LNCaP clone FGC (cell line): ENCODE results near the gene MYPOP.
"Not testable (repeated sequence)": the region's sequence is repeated elsewhere in the genome, so short reads cannot be mapped to it uniquely, and the experiment has no call there.

ENCODE experiments used
- DNase-seq: peaks from one replicate; pipeline ENCODE4 v3.0.0-alpha.2; 2011; ENCODE audit warnings: low read depth
- H3K4me3 ChIP-seq: 2 replicates; pipeline ENCODE4 v1.5.1; 2011; ENCODE audit warnings: mild to moderate bottlenecking, low read depth, low read length, control low read depth
- TF ChIP-seq, protein P1 (sequence below): IDR thresholded peaks from 2 replicates; pipeline ENCODE4 v1.5.1; 2012; ENCODE audit warnings: mild to moderate bottlenecking; ENCODE audit not compliant: control insufficient read depth, insufficient read depth; ENCODE audit errors: extremely low read depth

Gene MYPOP

DNA sequence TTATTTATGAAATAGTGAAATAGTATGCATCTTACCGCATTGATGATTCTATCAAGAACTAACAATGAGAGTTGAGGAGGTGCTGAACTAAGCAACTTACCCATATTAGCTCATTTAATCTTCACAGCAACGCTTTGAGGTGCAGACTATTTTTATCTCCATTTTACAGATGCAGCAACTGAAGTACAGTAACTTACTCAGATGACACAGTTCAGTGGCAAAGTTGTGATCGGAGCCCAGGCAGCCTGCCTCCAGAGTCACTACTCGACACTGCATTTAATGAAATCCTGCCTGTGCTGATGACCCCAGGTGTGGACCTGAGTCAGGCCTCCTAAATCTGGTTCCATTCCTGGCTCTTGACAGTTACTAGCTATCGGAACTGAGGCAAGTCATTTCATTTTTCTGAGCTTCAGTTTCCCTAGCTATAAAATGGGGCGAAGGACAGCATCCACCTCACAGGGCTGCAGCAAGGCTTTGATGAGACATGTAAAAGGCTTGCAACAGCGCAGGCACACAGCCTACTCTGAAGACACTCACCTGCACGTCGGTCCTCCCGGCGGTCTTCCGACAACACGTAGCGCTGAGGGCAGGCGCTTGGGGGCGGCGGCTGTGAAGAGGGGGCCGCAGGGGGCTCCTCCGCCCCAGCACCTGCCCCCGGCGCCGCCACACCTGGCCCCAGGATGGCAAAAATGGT lies 1.5 kb downstream of the MYPOP start:
- no peak overlapping the region for H3K4me3 ChIP-seq
- no peak for DNase-seq
- TF ChIP-seq, protein P1, sequence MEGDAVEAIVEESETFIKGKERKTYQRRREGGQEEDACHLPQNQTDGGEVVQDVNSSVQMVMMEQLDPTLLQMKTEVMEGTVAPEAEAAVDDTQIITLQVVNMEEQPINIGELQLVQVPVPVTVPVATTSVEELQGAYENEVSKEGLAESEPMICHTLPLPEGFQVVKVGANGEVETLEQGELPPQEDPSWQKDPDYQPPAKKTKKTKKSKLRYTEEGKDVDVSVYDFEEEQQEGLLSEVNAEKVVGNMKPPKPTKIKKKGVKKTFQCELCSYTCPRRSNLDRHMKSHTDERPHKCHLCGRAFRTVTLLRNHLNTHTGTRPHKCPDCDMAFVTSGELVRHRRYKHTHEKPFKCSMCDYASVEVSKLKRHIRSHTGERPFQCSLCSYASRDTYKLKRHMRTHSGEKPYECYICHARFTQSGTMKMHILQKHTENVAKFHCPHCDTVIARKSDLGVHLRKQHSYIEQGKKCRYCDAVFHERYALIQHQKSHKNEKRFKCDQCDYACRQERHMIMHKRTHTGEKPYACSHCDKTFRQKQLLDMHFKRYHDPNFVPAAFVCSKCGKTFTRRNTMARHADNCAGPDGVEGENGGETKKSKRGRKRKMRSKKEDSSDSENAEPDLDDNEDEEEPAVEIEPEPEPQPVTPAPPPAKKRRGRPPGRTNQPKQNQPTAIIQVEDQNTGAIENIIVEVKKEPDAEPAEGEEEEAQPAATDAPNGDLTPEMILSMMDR, result no peak

DNA sequence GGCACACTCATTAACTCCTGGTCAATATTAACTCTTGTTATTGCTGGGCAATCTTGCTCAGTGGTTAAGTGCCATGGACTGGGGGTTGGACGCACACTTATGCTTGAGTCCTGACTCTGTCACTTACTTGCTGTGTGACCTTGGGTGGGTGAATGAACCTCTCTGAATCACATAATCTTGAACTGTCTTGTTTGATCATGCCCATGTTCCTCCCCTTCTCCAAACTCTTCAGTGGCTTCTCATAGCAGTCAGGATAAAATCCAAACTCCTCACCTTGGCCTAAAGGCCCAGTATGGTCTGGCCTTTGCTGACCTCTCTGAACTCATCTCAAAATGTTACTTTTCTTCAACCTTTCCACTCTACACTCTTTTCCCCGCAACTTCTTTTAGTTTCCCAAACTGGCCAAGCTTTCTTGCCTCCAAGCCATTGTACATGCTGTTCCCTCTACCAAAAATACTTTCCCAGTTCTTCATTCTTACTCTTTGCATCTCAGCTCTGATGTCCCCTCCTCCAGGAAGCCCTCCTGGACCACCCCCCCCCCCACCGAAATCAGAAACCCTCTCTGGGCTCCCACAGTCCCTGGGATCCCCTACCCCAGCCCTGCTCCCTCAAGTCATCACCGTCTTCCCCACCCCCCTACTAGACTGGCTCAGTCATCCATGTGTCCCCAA lies 2.4 kb downstream of the MYPOP start:
- H3K4me3 ChIP-seq, result no peak overlapping the region
- TF ChIP-seq, protein P1, result no peak
- DNase-seq, result no peak

DNA sequence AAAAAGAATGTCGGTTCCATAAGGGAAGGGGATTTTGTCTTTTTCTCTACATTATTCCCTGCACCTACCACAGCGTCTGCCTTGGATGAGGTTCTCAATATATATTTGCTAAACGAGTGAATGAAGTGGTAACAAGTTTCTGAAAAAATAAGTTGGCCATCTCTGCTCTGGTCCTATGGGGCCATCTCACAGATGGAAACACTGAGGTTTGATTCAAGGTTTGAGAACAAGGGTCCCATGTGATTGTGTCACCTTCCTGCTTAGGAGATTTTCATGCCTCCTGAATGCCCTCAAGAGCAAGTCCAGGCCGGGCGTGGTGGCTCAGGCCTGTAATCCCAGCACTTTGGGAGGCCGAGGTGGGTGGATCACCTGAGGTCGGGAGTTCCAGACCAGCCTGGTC lies 3.2 kb downstream of the MYPOP start:
- no peak overlapping the region for H3K4me3 ChIP-seq
- TF ChIP-seq, protein P1, result no peak
- DNase-seq, result no peak

DNA sequence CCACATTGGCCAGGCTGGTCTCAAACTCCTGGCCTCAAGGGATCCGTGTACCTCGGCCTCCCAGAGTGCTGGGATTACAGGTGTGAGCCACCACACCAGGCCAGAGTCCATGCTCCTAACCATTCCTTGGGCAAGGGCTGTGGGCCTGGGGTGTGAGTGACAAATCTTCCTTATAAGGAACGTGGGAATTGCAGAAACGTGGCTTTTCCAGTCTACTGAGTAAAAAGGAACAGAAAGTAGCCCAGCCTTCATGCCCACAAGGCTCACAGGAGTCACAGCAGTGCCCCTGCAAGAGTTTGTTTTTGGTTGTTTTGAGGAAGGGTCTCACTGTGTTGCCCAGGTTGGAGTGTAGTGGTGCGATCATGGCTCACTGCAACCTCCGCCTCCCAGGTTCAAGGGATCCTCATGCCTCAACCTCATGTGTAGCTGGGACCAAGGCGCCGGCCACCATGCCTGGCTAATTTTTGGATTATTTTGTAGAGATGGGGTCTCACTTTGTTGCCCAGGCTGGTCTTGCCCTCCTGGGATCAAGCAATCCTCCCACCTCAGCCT lies 5.1 kb downstream of the MYPOP start:
- no peak for DNase-seq
- TF ChIP-seq, protein P1, result no peak

DNA sequence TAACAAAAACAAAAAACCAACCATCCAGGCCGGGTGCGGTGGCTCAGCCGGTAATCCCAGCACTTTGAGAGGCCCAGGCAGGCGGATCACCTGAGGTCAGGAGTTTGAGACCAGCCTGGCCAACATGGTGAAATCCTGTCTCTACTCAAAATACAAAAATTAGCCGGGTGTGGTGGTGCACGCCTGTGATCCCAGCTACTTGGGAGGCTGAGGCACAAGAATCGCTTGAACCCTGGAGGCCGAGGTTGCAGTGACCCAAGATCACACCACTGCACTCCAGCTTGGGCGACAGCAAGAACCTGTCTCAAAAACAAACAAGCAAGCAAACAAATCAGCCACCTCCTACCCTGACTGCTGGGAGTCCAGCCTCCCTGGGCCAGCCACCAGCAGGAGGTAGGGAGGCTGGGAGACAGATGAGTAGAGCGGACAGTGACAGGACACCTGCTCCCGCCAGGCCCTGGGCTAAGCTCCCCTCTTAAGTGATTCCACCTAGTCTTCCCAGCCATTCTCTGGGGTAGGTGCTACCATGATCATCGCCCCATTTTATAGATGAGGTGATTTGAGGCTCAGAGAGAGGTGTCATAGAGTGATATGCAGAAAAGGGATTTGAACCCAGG lies 6.3 kb downstream of the MYPOP start:
- not testable (repeated sequence) for DNase-seq, H3K4me3 ChIP-seq

More for the DNA sequence above, 5.1 kb downstream of the MYPOP start:
- H3K4me3 ChIP-seq, result no peak overlapping the region

DNA sequence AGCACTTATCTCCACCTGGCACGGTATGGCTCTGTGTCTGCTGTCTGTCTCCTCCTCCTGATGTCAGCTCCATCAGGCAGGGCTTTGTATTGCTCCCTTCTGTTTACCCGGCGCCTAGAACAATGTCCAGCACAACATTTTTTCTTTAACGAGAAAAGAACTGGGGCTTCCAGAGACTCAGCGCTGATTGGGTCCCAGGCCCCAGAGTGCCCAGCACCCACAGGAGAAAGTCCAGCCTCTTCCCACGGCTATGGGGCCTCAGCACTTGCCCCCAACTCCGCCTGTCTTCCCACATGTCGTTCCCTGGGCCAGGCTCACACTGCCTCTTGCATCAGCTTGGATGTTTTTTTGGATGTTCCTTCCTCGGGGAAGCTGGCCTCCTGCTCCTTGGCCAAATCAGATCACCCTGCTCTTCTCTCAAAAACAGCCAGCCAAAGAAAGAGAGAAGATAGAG lies 6.9 kb downstream of the MYPOP start:
- TF ChIP-seq, protein P1, result no peak
- no peak for DNase-seq
- H3K4me3 ChIP-seq, result no peak overlapping the region

DNA sequence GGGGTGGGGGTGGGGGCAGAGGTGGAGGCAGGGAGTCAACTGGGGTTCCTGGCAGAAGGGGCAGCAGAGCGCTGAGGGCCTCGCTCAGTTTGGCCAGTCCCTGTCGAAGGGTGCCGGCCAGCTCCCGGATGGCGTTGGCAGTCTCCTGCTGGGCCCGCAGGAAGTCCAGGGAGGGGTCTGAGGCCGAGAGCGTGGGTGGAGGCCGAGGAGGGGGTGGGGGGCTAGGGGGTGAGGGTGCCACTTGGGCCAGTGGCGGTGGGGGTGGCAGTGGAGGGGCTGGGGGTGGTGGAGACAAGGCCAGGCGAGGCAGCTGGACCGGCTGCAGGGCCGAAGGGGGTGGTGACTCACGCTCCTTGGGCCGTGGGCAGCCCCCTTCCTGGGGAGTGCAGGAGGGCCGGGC lies 11.5 kb downstream of the MYPOP start:
- TF ChIP-seq, protein P1, result no peak
- H3K4me3 ChIP-seq, result no peak overlapping the region
- no peak for DNase-seq
